GM21447 (cell line): ENCODE results near the gene HPS1.

Experiments
- ATAC-seq: cut with Tn5 transposase; IDR thresholded peaks from one replicate; pipeline ENCODE4 v1.9.1; 2021; ENCODE audit not compliant: unreplicated experiment

Gene HPS1

GRCh38 chr10:98415731-98416119, 31.0 kb downstream of the HPS1 start:
- ATAC-seq, result no peak

- peak; percentile 73 for ATAC-seq
Measured at GRCh38 chr10:98414932-98415730, 31.6 kb downstream of the HPS1 start, which contains the start of gene PYROXD2. Gene PYROXD2, minus strand, starts transcription at chr10:98415182. Its CDS starts 47 bp downstream, at chr10:98415135.

GRCh38 chr10:98414578-98414931, 32.2 kb downstream of the HPS1 start:
- ATAC-seq, result peak; percentile 8

- no peak for ATAC-seq
Measured at GRCh38 chr10:98411768-98412167, 35.0 kb downstream of the HPS1 start.

GRCh38 chr10:98411166-98411565, 35.6 kb downstream of the HPS1 start:
- no peak for ATAC-seq

GRCh38 chr10:98410759-98411158, 36.0 kb downstream of the HPS1 start:
- no peak for ATAC-seq

GRCh38 chr10:98410135-98410743, 36.5 kb downstream of the HPS1 start:
- ATAC-seq, result no peak

- no peak for ATAC-seq
Measured at GRCh38 chr10:98408799-98409198, 37.9 kb downstream of the HPS1 start.

- no peak for ATAC-seq
Measured at GRCh38 chr10:98407744-98408241, 38.9 kb downstream of the HPS1 start.

GRCh38 chr10:98407017-98407743, 39.6 kb downstream of the HPS1 start:
- ATAC-seq, result no peak

- no peak for ATAC-seq
Measured at GRCh38 chr10:98405422-98405821, 41.3 kb downstream of the HPS1 start.

GRCh38 chr10:98404571-98405359, 42.0 kb downstream of the HPS1 start:
- ATAC-seq, result peak; percentile 58

GRCh38 chr10:98403812-98404504, 42.8 kb downstream of the HPS1 start:
- ATAC-seq, result no peak

GRCh38 chr10:98402931-98403718, 43.6 kb downstream of the HPS1 start:
- ATAC-seq, result no peak

GRCh38 chr10:98402478-98402877, 44.3 kb downstream of the HPS1 start:
- ATAC-seq, result no peak

- ATAC-seq, result no peak
Measured at GRCh38 chr10:98400482-98400881, 46.3 kb downstream of the HPS1 start.

GRCh38 chr10:98399784-98400183, 47.0 kb downstream of the HPS1 start:
- no peak for ATAC-seq

GRCh38 chr10:98397089-98397600, 49.6 kb downstream of the HPS1 start:
- ATAC-seq, result no peak
